T-cell (primary cell): ENCODE measurements around the gene NUPR2. TPM values are rescaled to one million over a fixed set of nuclear protein-coding genes. Genes with fewer than 3 reads are reported as not detected.
A peak's percentile ranks its signal among the peaks of the same experiment; 100 is the strongest.
"Not testable (repeated sequence)": the region's sequence is repeated elsewhere in the genome, so short reads cannot be mapped to it uniquely, and the experiment has no call there.

Experiments
- ATAC-seq, 4 experiments: fragments of 200-7000 bp in 3 of 4; fragments of 150-1000 bp in 1 of 4; cut with Tn5 transposase; replicated peaks in 1 of 4; 1 replicate in 3 of 4; 2 replicates in 1 of 4; pipeline ENCODE4 v1.10.0; 2021; ENCODE audit warnings: moderate library complexity in 3 of 4, mild to moderate bottlenecking in 2 of 4, moderate number of reproducible peaks in 1 of 4
- CTCF ChIA-PET, 2 donors: fragments of 300-600 bp; sonication (Branson Sonifier 250); formaldehyde crosslinking; loops; one replicate each; lab custom pipeline; 2022; ENCODE audit warnings: antibody characterized with exemption in 2 of 2; lab: Charles Lee
- POLR2A ChIA-PET, 2 donors: fragments of 300-600 bp; sonication (Branson Sonifier 250); formaldehyde crosslinking; loops; one replicate each; lab custom pipeline; 2022; ENCODE audit warnings: antibody characterized with exemption in 2 of 2; lab: Charles Lee
- DNase-seq, 35 experiments: peaks; one replicate each; pipeline versions ENCODE4 v3.0.0 to v3.0.0-alpha.2; 2013 to 2023
- H3K27ac ChIP-seq: one replicate; pipeline ENCODE4 v1.5.1; 2013; ENCODE audit warnings: low read length
- H3K27me3 ChIP-seq, 2 experiments: replicated peaks in 1 of 2; 1 replicate in 1 of 2; 2 replicates in 1 of 2; pipeline versions ENCODE4 v1.6.1 to v1.7.0; 2013; ENCODE audit warnings: low read length in 1 of 2, mixed read lengths in 1 of 2; ENCODE audit not compliant: control insufficient read depth in 2 of 2, insufficient read depth in 2 of 2; ENCODE audit errors: extremely low read depth in 1 of 2
- H3K36me3 ChIP-seq, 2 donors: 1 replicate in 1 of 2; 2 replicates in 1 of 2; pipeline versions ENCODE4 v1.6.1 to v1.7.0; 2013; ENCODE audit warnings: low read length in 1 of 2; ENCODE audit not compliant: control insufficient read depth in 2 of 2, insufficient read depth in 1 of 2; ENCODE audit errors: extremely low read depth in 1 of 2
- H3K4me1 ChIP-seq, 2 experiments: 1 replicate in 1 of 2; 2 replicates in 1 of 2; pipeline versions ENCODE4 v1.6.1 to v1.7.0; 2013; ENCODE audit warnings: low read length in 2 of 2, mixed read lengths in 1 of 2; ENCODE audit not compliant: insufficient read depth in 2 of 2, control insufficient read depth in 1 of 2; ENCODE audit errors: extremely low read depth in 1 of 2
- H3K4me3 ChIP-seq, 2 donors: 1 replicate in 1 of 2; 2 replicates in 1 of 2; pipeline versions ENCODE4 v1.5.1 to v1.7.0; 2013; ENCODE audit warnings: mild to moderate bottlenecking in 2 of 2, low read length in 1 of 2, moderate library complexity in 1 of 2; ENCODE audit not compliant: control insufficient read depth in 1 of 2; ENCODE audit errors: extremely low read depth in 1 of 2
- H3K9me3 ChIP-seq: 2 replicates; pipeline ENCODE4 v1.7.0; 2013
- H3K27ac Mint-ChIP-seq, 2 donors: one replicate each; pipeline ENCODE4 v1.8.0; 2020 to 2021; ENCODE audit warnings: mild to moderate bottlenecking in 2 of 2, mixed read lengths in 2 of 2
- H3K27me3 Mint-ChIP-seq, 2 donors: one replicate each; pipeline ENCODE4 v1.8.0; 2021 to 2022; ENCODE audit warnings: mixed read lengths in 2 of 2
- H3K36me3 Mint-ChIP-seq: one replicate; pipeline ENCODE4 v1.8.0; 2021; ENCODE audit warnings: mixed read lengths
- H3K4me1 Mint-ChIP-seq, 3 donors: one replicate each; pipeline ENCODE4 v1.8.0; 2020 to 2022; ENCODE audit warnings: mixed read lengths in 3 of 3, mild to moderate bottlenecking in 1 of 3
- H3K4me3 Mint-ChIP-seq, 3 donors: one replicate each; pipeline ENCODE4 v1.8.0; 2020 to 2022; ENCODE audit warnings: mild to moderate bottlenecking in 3 of 3, mixed read lengths in 3 of 3, moderate library complexity in 3 of 3
- H3K9me3 Mint-ChIP-seq, 3 donors: one replicate each; pipeline ENCODE4 v1.8.0; 2020 to 2022; ENCODE audit warnings: mixed read lengths in 3 of 3
- WGBS: methylation state at CpG from one replicate; pipeline ENCODE4 v1.1.5; 2013; ENCODE audit warnings: missing lambda C conversion rate; ENCODE audit not compliant: insufficient coverage; 5-methylcytosine and 5-hydroxymethylcytosine counted together
- total RNA-seq, 35 experiments: library from RNA in 6 of 35; stranded (reverse) in 6 of 35; fragments of 120-200 nt in 1 of 35; gene quantifications; one replicate each; pipeline versions ENCODE4 v1.2.1 to v1.2.4 and lab custom pipeline; 2013 to 2026

Gene NUPR2
- total RNA-seq, 5 donors from 2014 or later (not counting 1 experiment from before 2014, with no cell fraction given), result 0.67 TPM; not detected in 4

DNA sequence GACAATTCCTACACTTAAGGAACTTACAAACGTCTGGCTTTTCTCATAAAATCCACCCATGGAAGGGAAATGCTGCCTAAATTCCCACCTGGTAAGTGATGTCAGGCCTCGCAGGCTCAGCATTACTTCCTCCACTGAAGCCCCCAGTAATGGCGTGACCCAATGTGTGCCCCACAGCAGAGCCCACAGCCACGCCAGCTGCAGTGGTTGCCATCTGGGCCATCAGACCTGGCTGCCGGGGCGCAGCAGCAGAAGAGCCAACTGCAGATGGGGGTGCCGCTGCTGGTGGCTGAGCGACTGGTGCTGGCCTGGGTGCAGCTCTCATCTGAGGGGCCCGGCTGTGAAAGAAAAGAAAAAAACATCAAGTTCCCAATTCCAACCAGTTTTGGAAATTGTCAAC is 12.1 kb downstream of the NUPR2 start:
- not testable (repeated sequence) for H3K27ac Mint-ChIP-seq, H3K27me3 Mint-ChIP-seq, H3K9me3 ChIP-seq, H3K27ac ChIP-seq, ATAC-seq, DNase-seq, H3K9me3 Mint-ChIP-seq, H3K4me3 ChIP-seq, H3K27me3 ChIP-seq
- ChIA-PET POLR2A (interaction anchor here in 1 of 2 donors (0.7 kb wide), 2 partner anchors 41 to 694 kb away, joined by 3 to 4 read pairs; no protein-coding TSS in a partner anchor), CTCF (interaction anchor here (0.5 to 0.7 kb wide), 4 partner anchors 16 to 1329 kb away, joined by 3 to 7 read pairs (median 4); no protein-coding TSS in a partner anchor)
- 100% methylated on average over 2 of the region's 9 CpGs for WGBS
- Mint-ChIP-seq H3K4me3 (peak overlapping the region in 1 of 3 donors; percentile 99), H3K36me3 (peaks cover 31% of the 10 kb centered on the region), H3K4me1 (peaks cover 31 to 47% (median 38%) of the 10 kb centered on the region in 3 donors)
- peaks cover 6 to 20% of the 10 kb centered on the region in 2 experiments for H3K4me1 ChIP-seq
- peaks cover 9 to 45% of the 10 kb centered on the region in 2 donors for H3K36me3 ChIP-seq

GRCh38 chr7:56099653-56100052 is 16.6 kb downstream of the NUPR2 start:
- H3K27me3 ChIP-seq, result no peaks in the 10 kb centered on the region
- peaks cover 9 to 47% of the 10 kb centered on the region in 2 donors for H3K36me3 ChIP-seq
- ATAC-seq (no peak), DNase-seq (no peak)
- H3K27me3 Mint-ChIP-seq, result no peaks in the 10 kb centered on the region
- no peak overlapping the region for H3K4me3 Mint-ChIP-seq
- ChIA-PET POLR2A (interaction anchor here in 1 of 2 donors (0.6 kb wide), 1 partner anchor 617 kb away, joined by 7 read pairs; no protein-coding TSS in a partner anchor), CTCF (no interaction called here)
- peaks cover 34% of the 10 kb centered on the region for H3K36me3 Mint-ChIP-seq
- peaks cover 0 to 2% of the 10 kb centered on the region in 2 experiments for H3K4me1 ChIP-seq
- H3K4me3 ChIP-seq, result no peak overlapping the region
- no peak overlapping the region for H3K27ac Mint-ChIP-seq
- no peaks in the 10 kb centered on the region for H3K9me3 ChIP-seq
- H3K27ac ChIP-seq, result no peak overlapping the region
- peaks cover 7 to 18% (median 8%) of the 10 kb centered on the region in 3 donors for H3K4me1 Mint-ChIP-seq
- 100% methylated on average over 1 of the region's 3 CpGs for WGBS
- H3K9me3 Mint-ChIP-seq, result no peaks in the 10 kb centered on the region

- ChIA-PET CTCF (interaction anchor here in 1 of 2 donors (0.7 kb wide), 1 partner anchor 545 kb away, joined by 3 read pairs; no protein-coding TSS in a partner anchor), POLR2A (interaction anchor here (0.6 kb wide), 3 partner anchors 10 to 20 kb away, joined by 3 to 5 read pairs (median 3); no protein-coding TSS in a partner anchor)
- ATAC-seq, DNase-seq, H3K4me3 Mint-ChIP-seq, H3K4me3 ChIP-seq, H3K4me1 Mint-ChIP-seq, H3K27ac Mint-ChIP-seq, H3K4me1 ChIP-seq, H3K27ac ChIP-seq, H3K9me3 ChIP-seq, H3K9me3 Mint-ChIP-seq, H3K27me3 Mint-ChIP-seq, H3K27me3 ChIP-seq: not testable (repeated sequence)
- peaks cover 26% of the 10 kb centered on the region for H3K36me3 Mint-ChIP-seq
- WGBS, result 100% methylated on average over 1 of the region's 8 CpGs
- peaks cover 3 to 41% of the 10 kb centered on the region in 2 donors for H3K36me3 ChIP-seq
Observed at GRCh38 chr7:56098187-56099008, 17.8 kb downstream of the NUPR2 start.

- DNase-seq (no peak), ATAC-seq (no peak)
- Mint-ChIP-seq H3K27me3 (no peaks in the 10 kb centered on the region), H3K4me3 (no peak overlapping the region), H3K27ac (no peak overlapping the region), H3K4me1 (peaks cover 0 to 8% (median under 1%) of the 10 kb centered on the region in 3 donors), H3K9me3 (no peaks in the 10 kb centered on the region), H3K36me3 (peaks cover 23% of the 10 kb centered on the region)
- Histone ChIP-seq H3K4me3 (no peak overlapping the region), H3K27ac (no peak overlapping the region), H3K27me3 (no peaks in the 10 kb centered on the region), H3K4me1 (no peaks in the 10 kb centered on the region), H3K36me3 (peaks cover 3 to 34% of the 10 kb centered on the region in 2 donors), H3K9me3 (no peaks in the 10 kb centered on the region)
- ChIA-PET CTCF (interaction anchor here in 1 of 2 donors (0.7 kb wide), 1 partner anchor 544 kb away, joined by 3 read pairs; no protein-coding TSS in a partner anchor), POLR2A (no interaction called here)
- 100% methylated on average over 1 of the region's 5 CpGs for WGBS
Observed at GRCh38 chr7:56097700-56098099, 18.5 kb downstream of the NUPR2 start.

DNA sequence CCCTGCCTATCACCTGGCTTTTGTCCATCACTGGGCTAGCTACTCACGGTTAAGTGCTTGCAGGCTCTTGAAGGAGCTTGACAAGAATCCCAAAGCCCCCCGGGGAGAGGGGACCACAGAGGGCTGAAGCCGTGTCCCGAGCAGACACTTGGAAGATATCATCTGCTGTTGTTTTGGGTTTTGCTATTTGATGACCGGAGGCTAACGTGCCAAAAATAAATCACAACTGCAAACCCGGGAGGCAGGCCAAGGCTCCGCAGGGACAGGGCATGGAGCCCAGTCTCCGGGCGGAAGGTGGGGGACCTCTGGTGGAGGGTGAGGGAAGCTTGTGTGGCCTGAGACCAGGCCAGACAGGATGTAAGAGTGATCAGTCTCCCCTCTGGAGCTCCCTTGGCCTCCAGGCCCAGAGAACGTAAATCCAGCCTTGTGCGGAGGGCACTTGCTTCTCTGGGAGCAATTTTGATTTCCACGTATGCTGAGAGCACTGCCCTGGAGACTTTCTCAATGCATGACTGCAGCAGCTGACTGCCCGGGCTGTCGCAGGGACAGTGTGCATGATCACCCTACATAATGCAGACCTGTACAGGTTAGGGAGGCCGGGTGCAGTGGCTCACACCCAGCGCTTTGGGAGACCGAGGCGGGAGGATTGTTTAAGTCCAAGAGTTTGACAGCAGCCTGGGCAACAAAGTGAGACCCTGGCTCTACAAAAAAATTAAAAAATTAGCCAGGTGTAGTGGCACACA is 23.3 kb downstream of the NUPR2 start, which contains the start of gene PHKG1:
Gene PHKG1, minus strand, starts transcription at position 164 of the 743 bp plus-strand sequence. CDS start 4,011 bp downstream, outside the sequence.
- ATAC-seq, result peak in 3 of 4 experiments; percentile 19 to 28 (median 25)

More for the DNA sequence above, 23.3 kb downstream of the NUPR2 start, which contains the start of gene PHKG1:
- H3K27me3 ChIP-seq, result no peaks in the 10 kb centered on the region
- POLR2A ChIA-PET, result interaction anchor here in 1 of 2 donors (0.7 to 0.9 kb wide), 2 partner anchors 14 to 28 kb away, joined by 3 read pairs; partner anchors contain the start of gene CHCHD2
- H3K4me3 ChIP-seq, result no peak within 1 kb of the TSS
- H3K36me3 ChIP-seq, result peaks cover 2 to 4% of the 10 kb centered on the region in 2 donors
- Mint-ChIP-seq H3K27ac (no peak within 1 kb of the TSS), H3K36me3 (peaks cover 5% of the 10 kb centered on the region), H3K4me3 (no peak within 1 kb of the TSS), H3K4me1 (no peaks in the 10 kb centered on the region), H3K27me3 (no peaks in the 10 kb centered on the region), H3K9me3 (no peaks in the 10 kb centered on the region)
- H3K4me1 ChIP-seq, result no peaks in the 10 kb centered on the region
- WGBS, result 88% methylated on average over 18 of the region's 19 CpGs
- CTCF ChIA-PET, result interaction anchor here in 1 of 2 donors (0.6 kb wide), 1 partner anchor 63 kb away, joined by 8 read pairs; no protein-coding TSS in a partner anchor
- no peaks in the 10 kb centered on the region for H3K9me3 ChIP-seq
- no peak within 1 kb of the TSS for H3K27ac ChIP-seq
- no peak for DNase-seq
